ENCODE measurements around the gene GPI.

Gene GPI

GRCh38 chr19:34402074-34402600 is 37.1 kb downstream of the GPI start:
- H3K4me2 ChIP-seq (ENCODE audit: low read length) = no peak overlapping the region
- H3K27ac ChIP-seq (ENCODE audit: low read length) = 0 out of 2 replicates have a peak overlapping the region, but pooled peaks have one; percentile 1
- 0 out of 2 replicates have a peak, but pooled peaks cover 10% of the 10 kb centered on the region for H4K20me1 ChIP-seq (ENCODE audit: insufficient read depth, low read length)
- H3K4me3 ChIP-seq (ENCODE audit: low read length) = no peak overlapping the region
- peaks cover 9% of the 10 kb centered on the region; the same call in 1 of the 2 replicates for H3K4me1 ChIP-seq (ENCODE audit: low read length)
- no peak overlapping the region for H2AFZ ChIP-seq (ENCODE audit: low read depth, low read length)
- H3K9me3 ChIP-seq (ENCODE audit: insufficient read depth, low read length) = no peaks in the 10 kb centered on the region
- TF ChIP-seq, protein P1, sequence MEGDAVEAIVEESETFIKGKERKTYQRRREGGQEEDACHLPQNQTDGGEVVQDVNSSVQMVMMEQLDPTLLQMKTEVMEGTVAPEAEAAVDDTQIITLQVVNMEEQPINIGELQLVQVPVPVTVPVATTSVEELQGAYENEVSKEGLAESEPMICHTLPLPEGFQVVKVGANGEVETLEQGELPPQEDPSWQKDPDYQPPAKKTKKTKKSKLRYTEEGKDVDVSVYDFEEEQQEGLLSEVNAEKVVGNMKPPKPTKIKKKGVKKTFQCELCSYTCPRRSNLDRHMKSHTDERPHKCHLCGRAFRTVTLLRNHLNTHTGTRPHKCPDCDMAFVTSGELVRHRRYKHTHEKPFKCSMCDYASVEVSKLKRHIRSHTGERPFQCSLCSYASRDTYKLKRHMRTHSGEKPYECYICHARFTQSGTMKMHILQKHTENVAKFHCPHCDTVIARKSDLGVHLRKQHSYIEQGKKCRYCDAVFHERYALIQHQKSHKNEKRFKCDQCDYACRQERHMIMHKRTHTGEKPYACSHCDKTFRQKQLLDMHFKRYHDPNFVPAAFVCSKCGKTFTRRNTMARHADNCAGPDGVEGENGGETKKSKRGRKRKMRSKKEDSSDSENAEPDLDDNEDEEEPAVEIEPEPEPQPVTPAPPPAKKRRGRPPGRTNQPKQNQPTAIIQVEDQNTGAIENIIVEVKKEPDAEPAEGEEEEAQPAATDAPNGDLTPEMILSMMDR (IDR thresholded peaks at IDR 0.05; ENCODE audit: low read depth, low read length) = no peak
- peaks cover 36% of the 10 kb centered on the region for H3K36me3 ChIP-seq (replicated peaks; ENCODE audit: low read depth, low read length)
- H3K79me2 ChIP-seq (ENCODE audit: low read length) = peaks cover 30% of the 10 kb centered on the region
- H3K9ac ChIP-seq (ENCODE audit: low read length) = no peak overlapping the region
- H3K27me3 ChIP-seq (ENCODE audit: low read depth, low read length) = no peaks in the 10 kb centered on the region

- Histone ChIP-seq H2AFZ (ENCODE audit: low read depth, low read length) (peak overlapping the region; percentile 74), H3K36me3 (replicated peaks; ENCODE audit: low read depth, low read length) (peaks cover 30% of the 10 kb centered on the region), H3K4me2 (ENCODE audit: low read length) (peak overlapping the region; percentile 81), H3K4me1 (ENCODE audit: low read length) (peaks cover 24% of the 10 kb centered on the region), H3K27ac (ENCODE audit: low read length) (peak overlapping the region; percentile 18), H3K27me3 (ENCODE audit: low read depth, low read length) (no peaks in the 10 kb centered on the region), H4K20me1 (ENCODE audit: insufficient read depth, low read length) (0 out of 2 replicates have a peak, but pooled peaks cover 9% of the 10 kb centered on the region), H3K4me3 (ENCODE audit: low read length) (peak overlapping the region; percentile 95), H3K79me2 (ENCODE audit: low read length) (peaks cover 46% of the 10 kb centered on the region), H3K9me3 (ENCODE audit: insufficient read depth, low read length) (no peaks in the 10 kb centered on the region), H3K9ac (ENCODE audit: low read length) (peak overlapping the region; percentile 53)
- TF ChIP-seq EZH2phosphoT487 (IDR thresholded peaks at IDR 0.05; ENCODE audit: low read depth) = no peak
- TF ChIP-seq, protein P1 (IDR thresholded peaks at IDR 0.05; ENCODE audit: low read depth, low read length) = no peak
Observed at GRCh38 chr19:34403784-34404108, 38.8 kb downstream of the GPI start.

GRCh38 chr19:34404109-34404909 is 39.3 kb downstream of the GPI start, which contains the start of gene PDCD2L:
PDCD2L (plus strand) TSS chr19:34404399; CDS start chr19:34404431, 32 bp downstream.
- peak within 1 kb of the TSS; percentile 78 for H3K9ac ChIP-seq (ENCODE audit: low read length)
- H3K27me3 ChIP-seq (ENCODE audit: low read depth, low read length) = no peaks in the 10 kb centered on the region
- peak within 1 kb of the TSS; percentile 81 for H3K4me2 ChIP-seq (ENCODE audit: low read length)
- TF ChIP-seq, protein P1 (IDR thresholded peaks at IDR 0.05; ENCODE audit: low read depth, low read length) = no peak
- no peak for TF ChIP-seq EZH2phosphoT487 (IDR thresholded peaks at IDR 0.05; ENCODE audit: low read depth)
- peaks cover 29% of the 10 kb centered on the region for H3K36me3 ChIP-seq (replicated peaks; ENCODE audit: low read depth, low read length)
- H2AFZ ChIP-seq (ENCODE audit: low read depth, low read length) = peak within 1 kb of the TSS; percentile 74
- H3K79me2 ChIP-seq (ENCODE audit: low read length) = peaks cover 51% of the 10 kb centered on the region
- H3K4me3 ChIP-seq (ENCODE audit: low read length) = peak within 1 kb of the TSS; percentile 95
- H3K4me1 ChIP-seq (ENCODE audit: low read length) = peaks cover 30% of the 10 kb centered on the region
- H4K20me1 ChIP-seq (ENCODE audit: insufficient read depth, low read length) = 0 out of 2 replicates have a peak, but pooled peaks cover 11% of the 10 kb centered on the region
- no peaks in the 10 kb centered on the region for H3K9me3 ChIP-seq (ENCODE audit: insufficient read depth, low read length)
- H3K27ac ChIP-seq (ENCODE audit: low read length) = peak within 1 kb of the TSS; percentile 44

DNA sequence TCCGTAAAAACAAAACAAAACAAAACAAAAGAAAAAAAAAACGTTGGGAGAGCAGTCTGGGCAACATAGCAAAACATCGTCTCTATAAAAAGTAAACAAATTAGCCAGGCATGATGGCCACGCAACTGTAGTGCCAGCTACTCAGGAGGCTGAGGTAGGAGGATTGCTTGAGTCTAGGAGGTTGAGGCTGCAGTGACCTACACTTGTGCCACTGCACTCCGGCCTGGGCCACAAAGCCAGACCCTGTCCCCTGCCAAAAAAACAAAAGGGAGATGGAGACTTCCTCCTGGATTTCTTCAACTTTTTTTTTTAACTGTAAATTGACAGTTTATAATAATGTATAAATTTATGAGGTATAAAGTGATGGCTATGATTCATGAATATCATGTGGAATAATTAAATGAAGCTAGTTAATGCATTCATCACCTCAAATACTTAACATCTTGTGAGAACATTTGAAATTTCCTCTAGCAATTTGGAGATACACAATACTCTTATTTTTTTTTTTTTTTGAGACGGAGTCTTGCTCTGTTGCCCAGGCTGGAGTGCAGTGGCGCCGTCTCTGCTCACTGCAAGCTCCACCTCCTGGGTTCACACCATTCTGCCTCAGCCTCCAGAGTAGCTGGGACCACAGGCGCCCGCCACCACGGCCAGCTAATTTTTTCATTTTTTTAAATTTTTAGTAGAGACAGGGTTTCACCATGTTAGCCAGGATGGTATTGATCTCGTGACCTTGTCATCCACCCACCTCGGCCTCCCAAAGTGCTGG is 41.1 kb downstream of the GPI start:
- Histone ChIP-seq H3K36me3 (replicated peaks; ENCODE audit: low read depth, low read length) (peaks cover 19% of the 10 kb centered on the region), H3K27ac (ENCODE audit: low read length) (no peak overlapping the region), H3K79me2 (ENCODE audit: low read length) (peaks cover 63% of the 10 kb centered on the region), H2AFZ (ENCODE audit: low read depth, low read length) (no peak overlapping the region), H3K9me3 (ENCODE audit: insufficient read depth, low read length) (no peaks in the 10 kb centered on the region), H3K4me3 (ENCODE audit: low read length) (no peak overlapping the region), H3K4me1 (ENCODE audit: low read length) (peaks cover 41% of the 10 kb centered on the region), H3K4me2 (ENCODE audit: low read length) (no peak overlapping the region; the same call in 1 of the 2 replicates), H4K20me1 (ENCODE audit: insufficient read depth, low read length) (0 out of 2 replicates have a peak, but pooled peaks cover 6% of the 10 kb centered on the region), H3K9ac (ENCODE audit: low read length) (no peak overlapping the region), H3K27me3 (ENCODE audit: low read depth, low read length) (no peaks in the 10 kb centered on the region)
- no peak for TF ChIP-seq EZH2phosphoT487 (IDR thresholded peaks at IDR 0.05; ENCODE audit: low read depth)
- TF ChIP-seq, protein P1 (IDR thresholded peaks at IDR 0.05; ENCODE audit: low read depth, low read length) = no peak

Measured in OCI-LY3 (cell line).